ENCODE results near the gene LAMP2. TPM values are rescaled to one million over a fixed set of nuclear protein-coding genes. Genes with fewer than 3 reads are reported as not detected.
"Not testable (repeated sequence)": the region's sequence is repeated elsewhere in the genome, so short reads cannot be mapped to it uniquely, and the experiment has no call there.

Gene LAMP2
- total RNA-seq = 48.8 TPM

GRCh38 chrX:120468825-120469525 is at the start of gene LAMP2:
TSS of gene LAMP2 (minus strand) at chrX:120469296. CDS start at chrX:120469169, 127 bp downstream.
- DNase-seq = peak; percentile 85

DNA sequence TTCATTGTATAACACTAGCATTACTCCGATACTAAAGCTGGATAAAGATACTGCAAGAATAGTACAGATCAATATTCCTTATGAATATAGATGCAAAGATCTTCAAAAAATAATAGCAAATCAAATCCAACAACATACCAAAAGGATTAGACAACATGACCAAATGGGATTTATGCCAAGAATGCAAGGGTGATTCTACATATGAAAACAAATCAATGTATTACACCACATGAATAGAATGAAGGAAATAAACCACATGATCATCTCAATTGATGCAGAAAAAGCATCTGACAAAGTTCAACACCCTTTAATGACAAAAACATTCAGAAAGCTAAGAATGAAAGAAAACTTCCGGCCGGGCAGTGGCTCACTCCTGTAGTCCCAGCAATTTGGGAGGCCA is 48.8 kb upstream of the LAMP2 start:
- DNase-seq = no peak

DNA sequence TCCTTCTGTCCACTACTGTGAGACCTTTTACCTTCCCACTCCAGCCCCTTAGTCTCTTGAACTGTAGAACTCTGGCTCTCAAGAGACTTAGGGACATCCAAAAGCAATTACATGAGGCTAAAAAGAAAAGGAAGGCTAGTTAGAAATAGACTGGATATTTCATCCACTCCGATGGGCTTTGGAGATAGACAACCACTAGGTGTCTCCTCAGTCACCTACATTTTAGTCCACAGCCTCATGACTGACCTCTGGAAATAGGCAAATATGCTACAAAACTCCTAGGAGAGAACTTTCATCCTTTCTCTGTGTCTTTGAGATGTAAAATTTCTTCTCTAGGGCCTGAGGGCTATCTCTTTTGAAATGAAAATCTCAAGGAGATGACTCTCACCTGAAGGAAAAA is 45.1 kb upstream of the LAMP2 start:
- DNase-seq = no peak

DNA sequence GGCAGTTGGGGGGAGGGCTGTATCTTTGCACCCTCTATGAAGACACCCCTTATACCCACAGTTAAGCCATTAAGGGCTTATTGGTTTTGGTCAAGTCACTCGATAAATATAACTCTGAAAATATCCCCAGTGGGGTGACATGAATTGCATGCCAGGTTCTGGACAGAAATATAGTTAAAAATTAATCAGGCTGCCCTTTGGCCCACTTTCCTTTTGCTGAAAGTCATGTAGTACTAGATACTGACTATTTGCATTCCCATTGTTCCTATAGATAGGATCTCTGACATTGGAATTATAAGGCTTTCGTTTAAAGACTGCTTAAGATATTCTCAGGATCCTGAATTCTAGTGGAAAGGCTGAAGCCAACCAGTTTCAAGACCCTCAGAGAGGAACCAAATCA is 43.5 kb upstream of the LAMP2 start:
- no peak for DNase-seq

DNA sequence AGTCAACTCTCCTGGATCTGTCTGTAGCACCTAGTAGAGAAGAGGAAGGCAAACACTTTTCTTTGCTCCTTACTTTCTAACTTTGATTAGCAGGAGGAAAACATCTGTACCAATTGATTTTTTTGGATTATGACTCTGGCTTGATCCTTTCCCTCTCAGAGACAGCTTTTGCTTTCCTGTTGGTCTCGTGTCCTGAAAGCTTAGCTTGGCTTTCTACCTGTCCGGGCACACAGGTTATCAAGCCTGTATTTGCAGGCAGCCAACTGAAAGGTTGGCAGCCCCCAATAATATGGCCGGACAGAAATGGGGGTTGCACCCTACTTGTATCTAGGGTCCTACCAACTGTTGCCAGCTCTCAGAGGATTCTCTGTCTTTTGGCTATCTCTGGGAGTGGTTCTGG is 43.1 kb upstream of the LAMP2 start:
- DNase-seq = no peak

DNA sequence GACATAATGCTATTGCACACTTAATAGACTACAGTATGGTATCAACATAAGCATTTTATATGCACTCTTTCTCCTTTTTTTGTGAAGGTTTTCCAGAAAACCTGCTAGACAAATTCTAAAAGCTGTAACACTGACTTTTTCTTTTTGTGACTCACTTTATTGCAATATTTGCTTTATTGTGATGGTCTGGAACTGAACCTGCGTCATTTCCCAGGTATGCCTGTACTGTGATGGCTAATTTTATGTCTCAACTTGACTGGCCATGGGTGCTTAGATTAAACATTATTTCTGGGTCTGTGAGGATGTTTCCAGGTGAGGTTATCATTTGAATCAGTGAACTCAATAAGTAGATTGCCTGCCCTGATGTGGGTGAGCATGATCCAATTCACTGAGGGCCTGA is 35.5 kb upstream of the LAMP2 start:
- DNase-seq = no peak

- no peak for DNase-seq
Measured at GRCh38 chrX:120499301-120500072, 30.4 kb upstream of the LAMP2 start.

- not testable (repeated sequence) for DNase-seq
Measured at GRCh38 chrX:120490119-120490518, 21.0 kb upstream of the LAMP2 start.

DNA sequence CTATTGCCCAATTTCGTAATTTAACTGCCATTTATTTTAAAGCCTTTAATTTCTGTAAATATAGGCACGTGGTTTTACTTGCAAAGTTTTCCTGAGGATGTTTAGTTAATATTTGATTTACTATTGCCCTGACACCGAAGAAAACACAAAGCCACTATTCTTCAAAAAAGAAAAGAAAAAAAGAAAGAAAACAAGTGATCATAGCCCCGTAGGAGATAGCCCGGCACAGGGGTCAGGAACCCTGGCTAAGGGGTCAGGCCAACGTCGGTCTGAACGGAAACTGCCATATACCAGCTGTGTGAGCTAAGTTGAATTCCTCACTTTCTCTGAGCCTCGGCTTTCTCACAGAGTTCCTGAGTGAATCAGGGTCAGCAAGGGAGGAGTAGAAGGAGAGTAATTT is 17.7 kb upstream of the LAMP2 start:
- DNase-seq = no peak

DNA sequence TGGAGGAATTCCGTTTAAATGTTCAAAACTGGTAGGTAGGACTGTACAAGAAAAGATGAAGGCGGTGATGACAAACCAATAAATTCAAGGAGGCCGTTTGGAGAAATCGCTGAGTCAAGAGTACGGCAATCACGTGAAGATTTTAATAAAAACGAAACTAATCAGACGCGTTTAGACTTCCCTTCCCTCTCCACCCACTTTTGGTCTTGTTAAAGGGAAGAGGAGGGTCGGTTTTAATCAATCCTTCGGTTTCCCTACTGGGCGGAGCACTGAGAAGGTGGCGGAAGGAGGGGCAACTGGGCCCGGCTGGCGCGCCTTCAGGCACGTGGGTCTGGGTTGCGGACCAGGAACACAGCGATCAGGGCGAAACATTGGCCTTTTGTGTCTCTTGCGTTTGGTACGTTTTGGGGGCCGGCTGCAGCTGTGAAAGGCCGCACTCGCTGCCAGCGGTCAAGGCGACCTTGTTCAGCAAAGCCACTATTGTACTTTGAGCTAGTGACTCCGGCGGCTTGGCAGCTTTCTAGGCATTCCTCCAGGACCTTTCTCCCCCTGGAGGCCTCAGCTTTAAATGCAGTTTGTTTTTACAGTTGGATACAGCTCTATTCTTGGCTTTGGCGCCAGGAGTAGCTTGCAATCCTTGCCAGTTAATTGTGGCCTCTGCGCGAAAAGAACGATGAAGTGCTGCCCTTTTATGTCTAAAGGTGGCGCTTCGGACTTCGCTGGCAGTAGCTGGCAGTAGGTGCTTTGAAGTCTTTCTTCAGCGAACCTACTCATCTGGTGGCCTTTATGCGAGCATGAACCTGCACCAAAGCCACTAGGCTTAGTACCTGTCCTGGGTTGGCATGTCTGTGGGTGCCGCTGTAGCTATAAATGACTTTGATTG is 16.8 kb upstream of the LAMP2 start:
- peak; percentile 67 for DNase-seq

DNA sequence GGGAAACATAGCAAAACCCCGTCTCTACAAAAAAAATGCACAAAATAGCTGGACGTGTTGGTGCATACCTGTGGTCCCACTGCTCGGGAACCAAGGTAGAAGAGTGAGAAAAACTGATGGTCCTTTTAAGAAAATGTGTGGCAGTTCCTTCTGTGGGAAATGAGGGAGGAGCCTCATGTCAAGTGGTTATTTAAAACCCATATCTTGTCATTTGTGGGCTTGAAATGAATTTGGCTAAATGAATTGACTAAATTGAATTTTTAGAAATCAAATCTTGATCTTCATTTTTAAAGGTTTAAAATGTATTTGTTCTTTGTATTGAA is 16.2 kb upstream of the LAMP2 start:
- no peak for DNase-seq

DNA sequence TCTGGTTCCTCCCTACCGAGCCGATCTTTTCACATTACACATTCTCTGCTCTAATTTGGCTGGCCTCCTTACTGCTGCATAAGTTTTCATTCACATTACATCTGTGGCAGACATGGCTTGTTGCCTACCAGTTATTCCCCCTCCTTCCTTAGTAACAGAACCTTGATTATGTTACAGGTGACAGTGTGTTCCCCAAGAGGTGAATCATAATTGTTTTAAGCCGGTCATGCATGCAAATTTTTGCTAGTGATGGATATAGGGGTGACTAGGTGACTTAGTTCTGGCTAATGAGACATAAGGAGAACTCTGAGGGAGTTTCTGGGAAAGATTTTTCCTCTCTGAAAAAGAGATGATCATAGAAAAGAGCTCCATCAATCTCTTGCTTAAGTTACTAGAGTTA is 8.4 kb upstream of the LAMP2 start:
- DNase-seq = no peak

DNA sequence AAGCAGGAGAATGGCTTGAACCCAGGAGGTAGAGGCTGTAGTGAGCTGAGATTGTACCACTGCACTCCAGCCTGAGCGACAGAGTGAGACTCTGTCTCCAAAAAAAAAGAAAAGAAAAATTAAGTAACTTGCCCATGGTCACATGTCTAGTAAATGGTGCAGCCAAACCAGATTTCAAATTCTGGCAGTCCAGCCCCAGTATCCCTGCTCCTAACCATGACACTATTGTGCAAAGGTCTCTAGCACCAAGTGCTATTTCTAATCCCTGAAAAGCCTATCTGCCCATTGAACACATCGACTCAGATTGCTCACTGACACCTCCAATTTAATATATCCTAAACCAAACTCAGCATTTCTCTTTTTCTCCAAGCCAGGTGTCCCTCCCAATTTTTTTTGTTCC is 7.6 kb upstream of the LAMP2 start:
- DNase-seq = no peak

- not testable (repeated sequence) for DNase-seq
Measured at GRCh38 chrX:120475447-120475846, 6.4 kb upstream of the LAMP2 start.

GRCh38 chrX:120474085-120474484 is 5.0 kb upstream of the LAMP2 start:
- no peak for DNase-seq

- DNase-seq = not testable (repeated sequence)
Measured at GRCh38 chrX:120469657-120470056, 561 bp upstream of the LAMP2 start.

DNA sequence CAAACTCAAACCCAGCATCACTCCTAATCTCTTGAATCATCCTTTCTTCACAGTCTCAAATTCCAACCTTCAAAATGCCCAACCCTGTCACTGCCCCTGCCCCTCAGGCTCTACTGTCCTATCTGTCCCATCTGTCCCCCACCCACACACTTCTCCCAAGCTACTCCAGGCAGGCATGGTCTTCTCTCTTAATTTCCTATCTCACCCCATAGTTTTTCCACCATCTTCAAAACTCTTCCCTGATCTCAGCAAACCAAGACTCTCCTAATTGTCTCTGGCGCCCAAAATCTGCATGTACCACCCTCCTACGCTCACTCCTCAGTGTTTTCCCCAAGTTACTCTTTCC is 644 bp downstream of the LAMP2 start:
- no peak for DNase-seq

- DNase-seq = no peak
Measured at GRCh38 chrX:120468071-120468470, 1.0 kb downstream of the LAMP2 start.

- DNase-seq = no peak
Measured at GRCh38 chrX:120464411-120464810, 4.7 kb downstream of the LAMP2 start.

DNA sequence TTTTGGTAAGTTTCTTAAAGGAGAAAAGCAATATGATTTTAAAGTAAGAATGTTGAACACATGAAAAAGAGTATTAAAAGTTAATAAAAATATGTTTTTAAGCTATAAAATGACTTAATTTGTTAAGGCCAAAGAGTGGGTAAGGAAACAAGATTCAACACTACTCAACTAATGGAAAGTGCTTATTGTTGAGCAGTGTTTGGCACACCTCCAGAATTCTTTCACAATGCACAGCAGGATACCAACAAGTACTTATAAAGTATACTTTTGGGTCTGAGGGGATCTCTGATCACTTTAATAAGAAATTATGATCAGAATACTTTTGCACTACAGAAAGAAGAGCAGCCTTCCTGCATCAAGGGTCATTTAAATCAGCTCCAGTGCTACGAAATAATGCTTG is 5.9 kb downstream of the LAMP2 start:
- DNase-seq = no peak

- DNase-seq = no peak
Measured at GRCh38 chrX:120462370-120462769, 6.7 kb downstream of the LAMP2 start.

GRCh38 chrX:120459309-120459708 is 9.8 kb downstream of the LAMP2 start:
- DNase-seq = no peak

GRCh38 chrX:120457766-120458180 is 11.3 kb downstream of the LAMP2 start:
- DNase-seq = no peak

All from occipital lobe (tissue), 2 donors.